Neuronal stem cell (in vitro differentiated cells): ENCODE measurements around the gene PCYT2.

ENCODE experiments used
- DNase-seq: peaks from one replicate; pipeline ENCODE4 v3.0.0-alpha.2; 2013; ENCODE audit warnings: low spot score
- H2AFZ ChIP-seq: one replicate; pipeline ENCODE4 v1.6.1; 2013; ENCODE audit warnings: mild to moderate bottlenecking, low read length, inconsistent platforms
- H2AK5ac ChIP-seq: 2 replicates; pipeline ENCODE4 v1.6.1; 2013; ENCODE audit warnings: low read depth, mild to moderate bottlenecking, inconsistent platforms, low read length, moderate library complexity, mixed read lengths
- H2BK120ac ChIP-seq: 2 replicates; pipeline ENCODE4 v1.6.1; 2013; ENCODE audit warnings: low read depth, mild to moderate bottlenecking, inconsistent platforms, low read length, moderate library complexity, mixed read lengths
- H2BK12ac ChIP-seq: one replicate; pipeline ENCODE4 v1.6.1; 2013; ENCODE audit warnings: low read length, inconsistent platforms
- H2BK15ac ChIP-seq: 2 replicates; pipeline ENCODE4 v1.6.1; 2013; ENCODE audit warnings: mild to moderate bottlenecking, low read length, inconsistent platforms, mixed read lengths
- H2BK5ac ChIP-seq: one replicate; pipeline ENCODE4 v1.6.1; 2013; ENCODE audit warnings: inconsistent platforms, mild to moderate bottlenecking, low read length, moderate library complexity
- H3K14ac ChIP-seq: one replicate; pipeline ENCODE4 v1.6.1; 2013; ENCODE audit warnings: low read length, inconsistent platforms
- H3K18ac ChIP-seq: 2 replicates; pipeline ENCODE4 v1.6.1; 2013; ENCODE audit warnings: low read length, inconsistent platforms
- H3K23ac ChIP-seq: 2 replicates; pipeline ENCODE4 v1.6.1; 2013; ENCODE audit warnings: low read depth, mild to moderate bottlenecking, mixed read lengths, low read length, inconsistent platforms; ENCODE audit not compliant: poor library complexity
- H3K27ac ChIP-seq: replicated peaks from 3 replicates; pipeline ENCODE4 v1.5.1; 2013; ENCODE audit warnings: low read length, inconsistent platforms
- H3K27me3 ChIP-seq, 3 experiments: 2 replicates each; pipeline ENCODE4 v1.6.1; 2013; ENCODE audit warnings: low read length in 3 of 3, mild to moderate bottlenecking in 2 of 3, inconsistent platforms in 1 of 3, low read depth in 1 of 3, mixed read lengths in 1 of 3, moderate library complexity in 1 of 3; ENCODE audit not compliant: control insufficient read depth in 3 of 3, insufficient read depth in 3 of 3
- H3K36me3 ChIP-seq, 2 donors: replicated peaks in 1 of 2; 2 replicates each; pipeline ENCODE4 v1.6.1; 2013; ENCODE audit warnings: low read length in 2 of 2; ENCODE audit not compliant: control insufficient read depth in 2 of 2, insufficient read depth in 2 of 2
- H3K4ac ChIP-seq: 2 replicates; pipeline ENCODE4 v1.6.1; 2013; ENCODE audit warnings: inconsistent platforms, mild to moderate bottlenecking, low read length, moderate library complexity
- H3K4me1 ChIP-seq, 2 donors: 1 replicate in 1 of 2; 2 replicates in 1 of 2; pipeline ENCODE4 v1.6.1; 2013; ENCODE audit warnings: low read length in 2 of 2, low read depth in 1 of 2; ENCODE audit not compliant: control insufficient read depth in 2 of 2, insufficient read depth in 1 of 2
- H3K4me2 ChIP-seq: one replicate; pipeline ENCODE4 v1.6.1; 2013; ENCODE audit warnings: mild to moderate bottlenecking, low read length, inconsistent platforms; ENCODE audit not compliant: insufficient read depth, poor library complexity, severe bottlenecking
- H3K4me3 ChIP-seq, 2 donors: 2 replicates each; pipeline ENCODE4 v1.5.1; 2013; ENCODE audit warnings: low read length in 2 of 2, mild to moderate bottlenecking in 2 of 2, inconsistent platforms in 1 of 2, moderate library complexity in 1 of 2
- H3K79me1 ChIP-seq: one replicate; pipeline ENCODE4 v1.6.1; 2013; ENCODE audit warnings: low read depth, mild to moderate bottlenecking, inconsistent platforms, low read length, moderate library complexity
- H3K9ac ChIP-seq: one replicate; pipeline ENCODE4 v1.6.1; 2013; ENCODE audit warnings: mild to moderate bottlenecking, low read depth, low read length, inconsistent platforms; ENCODE audit not compliant: poor library complexity
- H3K9me3 ChIP-seq, 2 donors: replicated peaks in 1 of 2; 2 replicates each; pipeline versions ENCODE3 to v1.6.1; 2013; ENCODE audit warnings: low read length in 2 of 2, mild to moderate bottlenecking in 2 of 2, inconsistent platforms in 1 of 2, low read depth in 1 of 2, mixed read lengths in 1 of 2, moderate library complexity in 1 of 2; ENCODE audit not compliant: control insufficient read depth in 2 of 2, insufficient read depth in 1 of 2
- H4K8ac ChIP-seq: one replicate; pipeline ENCODE4 v1.6.1; 2013; ENCODE audit warnings: low read depth, mild to moderate bottlenecking, inconsistent platforms, low read length, moderate library complexity
- H4K91ac ChIP-seq: one replicate; pipeline ENCODE4 v1.6.1; 2013; ENCODE audit warnings: low read length, low read depth, mild to moderate bottlenecking, inconsistent platforms; ENCODE audit not compliant: poor library complexity
- WGBS, 2 donors: extraction: QIAGEN DNeasy Blood & Tissue Kit; methylation state at CpG; one replicate each; pipeline ENCODE4 v1.1.7; 2013; ENCODE audit warnings: missing lambda C conversion rate in 2 of 2, mixed read lengths in 1 of 2; ENCODE audit not compliant: insufficient read length in 2 of 2, insufficient replicate concordance in 1 of 2; ENCODE audit errors: extremely low coverage in 2 of 2; 5-methylcytosine and 5-hydroxymethylcytosine counted together

Gene PCYT2

GRCh38 chr17:81914103-81914850, 3.1 kb upstream of the PCYT2 start:
- H3K18ac ChIP-seq, result no peak overlapping the region
- no peak overlapping the region for H4K91ac ChIP-seq
- H2BK12ac ChIP-seq, result no peak overlapping the region
- no peak overlapping the region for H2BK5ac ChIP-seq
- H4K8ac ChIP-seq, result no peak overlapping the region
- no peak overlapping the region for H2AFZ ChIP-seq
- H3K79me1 ChIP-seq, result peaks cover 8% of the 10 kb centered on the region
- H3K9me3 ChIP-seq, result no peaks in the 10 kb centered on the region
- no peak for DNase-seq
- peaks cover 24 to 51% of the 10 kb centered on the region in 2 donors for H3K36me3 ChIP-seq
- no peak overlapping the region for H2BK15ac ChIP-seq
- no peak overlapping the region for H2AK5ac ChIP-seq
- no peak overlapping the region for H3K14ac ChIP-seq
- peaks cover 7 to 18% of the 10 kb centered on the region in 2 donors for H3K4me1 ChIP-seq
- no peak overlapping the region for H3K23ac ChIP-seq
- H3K4me2 ChIP-seq, result no peak overlapping the region
- H3K4ac ChIP-seq, result no peak overlapping the region
- peak overlapping the region; percentile 30 for H2BK120ac ChIP-seq
- no CpG with 5 or more reads among the region's 36 CpGs for WGBS, 2 donors
- H3K27me3 ChIP-seq, result no peaks in the 10 kb centered on the region
- no peak overlapping the region for H3K4me3 ChIP-seq
- no peak overlapping the region for H3K27ac ChIP-seq
- no peak overlapping the region for H3K9ac ChIP-seq

GRCh38 chr17:81913394-81914102, 2.3 kb upstream of the PCYT2 start:
- WGBS, 2 donors, result no CpG with 5 or more reads among the region's 31 CpGs
- no peak overlapping the region for H3K14ac ChIP-seq
- peak overlapping the region; percentile 23 for H4K8ac ChIP-seq
- no peak overlapping the region for H2AFZ ChIP-seq
- no peaks in the 10 kb centered on the region for H3K27me3 ChIP-seq
- H2BK5ac ChIP-seq, result no peak overlapping the region
- H2AK5ac ChIP-seq, result no peak overlapping the region
- DNase-seq, result no peak
- no peak overlapping the region for H3K18ac ChIP-seq
- H2BK120ac ChIP-seq, result peak overlapping the region; percentile 30
- H3K4me2 ChIP-seq, result no peak overlapping the region
- H2BK12ac ChIP-seq, result no peak overlapping the region
- peaks cover 7 to 18% of the 10 kb centered on the region in 2 donors for H3K4me1 ChIP-seq
- H3K36me3 ChIP-seq, result peaks cover 28 to 53% of the 10 kb centered on the region in 2 donors
- no peak overlapping the region for H3K9ac ChIP-seq
- H3K4ac ChIP-seq, result no peak overlapping the region
- H4K91ac ChIP-seq, result no peak overlapping the region
- no peak overlapping the region for H3K27ac ChIP-seq
- peaks cover 8% of the 10 kb centered on the region for H3K79me1 ChIP-seq
- no peak overlapping the region for H3K23ac ChIP-seq
- H3K4me3 ChIP-seq, result no peak overlapping the region
- no peaks in the 10 kb centered on the region for H3K9me3 ChIP-seq
- H2BK15ac ChIP-seq, result no peak overlapping the region

GRCh38 chr17:81912441-81913309, 1.5 kb upstream of the PCYT2 start:
- no peaks in the 10 kb centered on the region for H3K9me3 ChIP-seq
- H3K27me3 ChIP-seq, result no peaks in the 10 kb centered on the region
- no peak overlapping the region for H3K4me3 ChIP-seq
- H3K36me3 ChIP-seq, result peaks cover 30 to 62% of the 10 kb centered on the region in 2 donors
- WGBS, 2 donors, result no CpG with 5 or more reads among the region's 32 CpGs
- no peak overlapping the region for H3K9ac ChIP-seq
- peaks cover 8% of the 10 kb centered on the region for H3K79me1 ChIP-seq
- H2AFZ ChIP-seq, result no peak overlapping the region
- no peak overlapping the region for H3K23ac ChIP-seq
- no peak overlapping the region for H3K14ac ChIP-seq
- no peak overlapping the region for H2AK5ac ChIP-seq
- peaks cover 7 to 18% of the 10 kb centered on the region in 2 donors for H3K4me1 ChIP-seq
- H2BK5ac ChIP-seq, result no peak overlapping the region
- no peak overlapping the region for H4K8ac ChIP-seq
- no peak overlapping the region for H4K91ac ChIP-seq
- no peak overlapping the region for H3K4ac ChIP-seq
- H2BK120ac ChIP-seq, result no peak overlapping the region
- no peak overlapping the region for H3K18ac ChIP-seq
- no peak for DNase-seq
- no peak overlapping the region for H2BK15ac ChIP-seq
- no peak overlapping the region for H2BK12ac ChIP-seq
- H3K4me2 ChIP-seq, result no peak overlapping the region
- no peak overlapping the region for H3K27ac ChIP-seq
